Aorta (tissue), 5 donors: ENCODE measurements around the gene SNED1. TPM values are rescaled to one million over a fixed set of nuclear protein-coding genes. Genes with fewer than 3 reads are reported as not detected.

Source experiments
- ATAC-seq: fragments of 200-7000 bp; cut with Tn5 transposase; one replicate; pipeline ENCODE4 v1.9.1; 2022; ENCODE audit warnings: moderate library complexity; ENCODE audit not compliant: low FRiP score
- DNase-seq, 2 donors: peaks; one replicate each; pipeline ENCODE4 v3.0.0-alpha.2; 2020
- H3K27ac ChIP-seq, 2 donors: one replicate each; pipeline ENCODE4 v1.5.1; 2013; ENCODE audit warnings: low read length in 2 of 2, mild to moderate bottlenecking in 2 of 2, moderate library complexity in 2 of 2, control low read depth in 1 of 2, inconsistent platforms in 1 of 2, low read depth in 1 of 2
- H3K27me3 ChIP-seq, 2 donors: one replicate each; pipeline ENCODE4 v1.6.1; 2013; ENCODE audit warnings: control low read depth in 1 of 2, low read length in 1 of 2, mild to moderate bottlenecking in 1 of 2, moderate library complexity in 1 of 2; ENCODE audit not compliant: insufficient read depth in 2 of 2, control insufficient read depth in 1 of 2
- H3K36me3 ChIP-seq, 2 donors: one replicate each; pipeline ENCODE4 v1.6.1; 2013; ENCODE audit warnings: control low read depth in 1 of 2, low read length in 1 of 2, mild to moderate bottlenecking in 1 of 2; ENCODE audit not compliant: insufficient read depth in 2 of 2, control insufficient read depth in 1 of 2
- H3K4me1 ChIP-seq, 2 donors: one replicate each; pipeline ENCODE4 v1.6.1; 2013; ENCODE audit warnings: low read length in 2 of 2, control low read depth in 1 of 2, mild to moderate bottlenecking in 1 of 2, moderate library complexity in 1 of 2; ENCODE audit not compliant: insufficient read depth in 2 of 2, control insufficient read depth in 1 of 2
- H3K4me3 ChIP-seq, 2 donors: one replicate each; pipeline ENCODE4 v1.5.1; 2013; ENCODE audit warnings: low read length in 2 of 2, control low read depth in 1 of 2, mild to moderate bottlenecking in 1 of 2
- H3K9me3 ChIP-seq: one replicate; pipeline ENCODE4 v1.6.1; 2013; ENCODE audit warnings: mild to moderate bottlenecking, low read length; ENCODE audit not compliant: control insufficient read depth
- WGBS, 2 donors: extraction: QIAGEN DNeasy Blood & Tissue Kit; methylation state at CpG; one replicate each; pipeline ENCODE4 v1.1.7; 2013; 5-methylcytosine and 5-hydroxymethylcytosine counted together
- intact Hi-C, 2 donors: fragments of 100-400 bp; cut with DNase I; formaldehyde crosslinking; loops; one replicate each; pipeline versions ENCODE4 v1.14.2 to v1.15.0; 2022
- polyA plus RNA-seq, 2 donors: library from polyadenylated mRNA; stranded (reverse); fragments of 200-250 nt; gene quantifications; one replicate each; pipeline ENCODE4 v1.2.3, GENCODE V29; 2013
- total RNA-seq, 2 donors: library from RNA; stranded (reverse); fragmentation: NEBNext Ultra II Directional; extraction: Animal tissue kit (Norgen Biotek cat#: 25700); gene quantifications; one replicate each; pipeline ENCODE4 v1.2.1, GENCODE V29; 2021
- donor health status: healthy with polysubstance abuse.
- donor health status: Bipolar disorder and iron deficiency.
- donor health status: DM: no; HTN: no; CAD: no.
- donor health status: DM: no; HTN: no; CAD: no.
- donor health status: DM: yes; HTN: yes; CAD: no.

The SNED1 gene
- total and polyA plus RNA-seq, 4 donors: 5.9 to 149 (median 67.4) TPM

DNA sequence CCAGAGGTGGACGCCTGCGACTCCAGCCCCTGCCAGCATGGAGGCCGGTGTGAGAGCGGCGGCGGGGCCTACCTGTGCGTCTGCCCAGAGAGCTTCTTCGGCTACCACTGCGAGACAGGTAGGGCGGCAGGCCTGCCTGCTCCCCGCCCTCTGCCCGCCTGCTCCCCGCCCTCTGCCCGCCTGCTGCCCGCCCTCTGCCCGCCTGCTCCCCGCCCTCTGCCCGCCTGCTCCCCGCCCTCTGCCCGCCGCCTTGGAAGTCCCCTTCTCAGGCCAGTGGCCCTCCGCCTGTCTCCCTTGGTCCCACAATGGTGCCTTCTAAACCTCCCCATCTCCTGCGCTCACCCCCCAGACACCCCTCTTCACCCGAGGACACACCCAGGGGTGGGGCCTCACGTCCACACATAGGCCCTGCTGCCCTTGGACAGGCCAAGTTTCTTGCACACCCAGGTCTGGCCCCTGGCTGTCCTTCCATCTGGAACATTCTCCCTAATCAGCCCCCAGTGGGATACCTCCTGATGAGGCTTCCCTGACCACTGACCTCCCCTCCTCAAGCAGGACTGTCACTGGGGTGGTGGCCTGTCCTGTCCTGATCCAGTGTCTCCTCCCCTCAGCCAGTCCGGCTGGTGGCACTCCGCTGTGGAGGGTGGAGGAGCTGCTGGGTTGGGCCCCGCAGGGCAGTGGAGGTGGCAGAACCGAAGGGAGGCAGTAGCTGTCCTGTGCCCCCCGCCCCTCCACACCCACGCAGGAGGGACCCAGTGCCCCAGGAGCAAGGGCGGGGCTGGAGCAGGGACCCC, 65.8 kb downstream of the SNED1 start:
- Histone ChIP-seq H3K36me3 (no peaks in the 10 kb centered on the region), H3K27ac (no peak overlapping the region), H3K4me1 (no peaks in the 10 kb centered on the region), H3K9me3 (no peaks in the 10 kb centered on the region), H3K27me3 (no peaks in the 10 kb centered on the region), H3K4me3 (no peak overlapping the region)
- peak; percentile 51 to 78 for DNase-seq
- intact Hi-C loops: no loop called here
- peak; percentile 4 for ATAC-seq
- 24 to 33% methylated on average over 23 to 32 of the region's 32 CpGs for WGBS, 2 donors

DNA sequence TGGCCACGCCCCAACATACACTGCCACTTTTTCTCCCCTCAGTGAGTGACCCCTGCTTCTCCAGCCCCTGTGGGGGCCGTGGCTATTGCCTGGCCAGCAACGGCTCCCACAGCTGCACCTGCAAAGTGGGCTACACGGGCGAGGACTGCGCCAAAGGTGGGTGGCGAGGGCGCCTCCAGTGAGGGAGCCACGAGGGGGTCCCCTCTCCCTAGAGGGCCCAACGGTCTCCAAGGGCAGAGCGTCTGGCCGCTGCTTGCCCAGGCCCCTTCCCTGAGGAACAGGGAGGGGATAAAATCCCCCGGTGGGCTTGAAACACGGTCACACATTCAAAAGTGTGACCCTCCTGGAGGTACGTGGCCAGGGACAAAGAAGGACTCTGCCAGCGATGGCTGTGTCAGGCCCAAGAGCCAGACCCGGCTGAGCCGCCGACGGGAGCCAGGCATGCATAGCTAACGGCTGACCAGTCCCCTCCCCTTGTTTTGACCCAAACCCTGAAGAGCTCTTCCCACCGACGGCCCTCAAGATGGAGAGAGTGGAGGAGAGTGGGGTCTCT, 66.5 kb downstream of the SNED1 start:
- no peak overlapping the region for H3K4me3 ChIP-seq
- ATAC-seq (no peak), DNase-seq (no peak)
- intact Hi-C loops: no loop called here
- 86 to 89% methylated on average over 23 of the region's 23 CpGs for WGBS, 2 donors
- no peaks in the 10 kb centered on the region for H3K4me1 ChIP-seq
- peaks cover 0 to 2% of the 10 kb centered on the region in 2 donors for H3K36me3 ChIP-seq
- H3K27ac ChIP-seq: no peak overlapping the region
- no peaks in the 10 kb centered on the region for H3K9me3 ChIP-seq
- H3K27me3 ChIP-seq: no peaks in the 10 kb centered on the region

DNA sequence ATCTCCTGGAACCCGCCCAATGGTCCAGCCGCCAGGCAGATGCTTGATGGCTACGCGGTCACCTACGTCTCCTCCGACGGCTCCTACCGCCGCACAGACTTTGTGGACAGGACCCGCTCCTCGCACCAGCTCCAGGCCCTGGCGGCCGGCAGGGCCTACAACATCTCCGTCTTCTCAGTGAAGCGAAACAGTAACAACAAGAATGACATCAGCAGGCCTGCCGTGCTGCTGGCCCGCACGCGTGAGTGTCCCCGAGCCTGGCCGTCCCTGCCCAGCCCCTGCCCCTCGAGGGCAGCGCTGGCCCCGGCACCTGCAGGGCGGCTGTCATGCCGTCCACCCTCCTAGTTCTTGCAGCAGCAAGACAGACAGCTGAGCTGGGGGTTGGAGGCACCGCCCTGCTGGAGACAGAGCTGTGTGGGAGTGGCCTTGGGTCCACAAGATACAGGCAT, 67.0 kb downstream of the SNED1 start:
- Histone ChIP-seq H3K27me3 (no peaks in the 10 kb centered on the region), H3K27ac (no peak overlapping the region), H3K4me3 (no peak overlapping the region), H3K4me1 (no peaks in the 10 kb centered on the region), H3K36me3 (peaks cover 0 to 4% of the 10 kb centered on the region in 2 donors), H3K9me3 (no peaks in the 10 kb centered on the region)
- ATAC-seq (no peak), DNase-seq (no peak)
- WGBS, 2 donors: 82 to 88% methylated on average over 27 of the region's 27 CpGs
- intact Hi-C loops: no loop called here

DNA sequence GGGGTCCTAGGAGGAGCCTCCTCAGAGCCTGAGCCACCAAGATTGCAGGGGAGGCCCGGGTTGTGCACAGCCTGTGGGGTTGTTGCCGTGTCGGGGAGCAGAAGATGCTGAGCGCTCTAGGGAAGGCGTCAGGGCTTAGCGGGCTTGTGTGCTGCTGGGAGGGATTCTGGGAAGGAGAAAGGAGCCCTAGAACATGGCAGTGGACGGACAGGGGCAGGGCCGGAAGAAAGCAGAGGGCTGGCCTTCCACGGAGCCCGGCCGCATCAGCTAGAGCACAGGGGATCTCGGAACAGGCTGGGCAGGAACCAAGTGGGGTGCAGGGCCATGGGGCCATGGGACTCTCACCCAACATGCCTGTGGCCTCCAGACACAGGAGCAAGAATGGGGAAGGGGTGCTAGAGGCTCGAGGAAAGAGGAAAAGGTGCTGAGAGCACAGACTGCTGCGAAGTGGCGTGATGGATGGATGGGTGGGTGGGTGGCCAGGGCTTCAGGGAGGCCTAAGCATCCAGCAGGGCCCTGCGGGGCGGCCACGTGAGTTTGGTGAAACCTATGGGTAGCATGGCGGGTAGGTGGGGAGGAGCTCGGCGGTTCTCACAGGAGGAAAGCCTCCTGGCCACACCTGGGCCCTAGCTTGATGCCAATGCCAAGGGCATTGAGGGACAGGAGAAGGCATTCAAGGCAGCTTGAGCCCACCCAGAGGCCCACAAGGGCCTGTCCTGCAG, 67.9 kb downstream of the SNED1 start:
- no peaks in the 10 kb centered on the region for H3K9me3 ChIP-seq
- no peaks in the 10 kb centered on the region for H3K27me3 ChIP-seq
- H3K4me1 ChIP-seq: no peaks in the 10 kb centered on the region
- peaks cover 0 to 4% of the 10 kb centered on the region in 2 donors for H3K36me3 ChIP-seq
- WGBS, 2 donors: 92 to 94% methylated on average over 21 of the region's 21 CpGs
- H3K4me3 ChIP-seq: no peak overlapping the region
- intact Hi-C loops: no loop called here
- ATAC-seq (no peak), DNase-seq (no peak)
- no peak overlapping the region for H3K27ac ChIP-seq

DNA sequence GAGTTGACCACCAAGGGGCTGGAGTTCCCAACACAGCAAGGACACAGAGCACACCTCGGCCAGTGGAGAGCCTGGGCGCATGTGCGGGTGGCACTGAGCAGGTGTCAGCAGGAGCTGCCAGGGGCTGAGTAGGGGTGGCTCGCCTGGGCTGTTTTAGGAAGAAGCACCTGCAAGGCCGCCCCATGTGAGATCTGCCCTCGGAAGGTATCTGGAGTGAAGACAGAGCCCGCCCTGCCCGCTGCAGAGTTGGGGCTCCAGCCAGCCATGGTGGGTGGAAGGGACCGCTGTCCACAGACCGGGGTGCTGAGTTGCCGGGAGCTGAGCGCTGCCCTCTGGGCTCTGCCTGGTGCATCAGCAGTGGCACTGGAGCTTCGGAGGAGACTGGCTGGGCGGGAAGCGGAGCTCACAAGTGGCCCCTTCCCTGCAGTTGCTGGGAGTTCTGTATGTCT, 68.5 kb downstream of the SNED1 start:
- ATAC-seq: no peak
- H3K27ac ChIP-seq: no peak overlapping the region
- intact Hi-C loops: no loop called here
- no peaks in the 10 kb centered on the region for H3K4me1 ChIP-seq
- no peaks in the 10 kb centered on the region for H3K27me3 ChIP-seq
- no peaks in the 10 kb centered on the region for H3K9me3 ChIP-seq
- H3K36me3 ChIP-seq: peaks cover 0 to 4% of the 10 kb centered on the region in 2 donors
- no peak for DNase-seq
- H3K4me3 ChIP-seq: no peak overlapping the region
- WGBS, 2 donors: 78 to 80% methylated on average over 15 of the region's 15 CpGs

DNA sequence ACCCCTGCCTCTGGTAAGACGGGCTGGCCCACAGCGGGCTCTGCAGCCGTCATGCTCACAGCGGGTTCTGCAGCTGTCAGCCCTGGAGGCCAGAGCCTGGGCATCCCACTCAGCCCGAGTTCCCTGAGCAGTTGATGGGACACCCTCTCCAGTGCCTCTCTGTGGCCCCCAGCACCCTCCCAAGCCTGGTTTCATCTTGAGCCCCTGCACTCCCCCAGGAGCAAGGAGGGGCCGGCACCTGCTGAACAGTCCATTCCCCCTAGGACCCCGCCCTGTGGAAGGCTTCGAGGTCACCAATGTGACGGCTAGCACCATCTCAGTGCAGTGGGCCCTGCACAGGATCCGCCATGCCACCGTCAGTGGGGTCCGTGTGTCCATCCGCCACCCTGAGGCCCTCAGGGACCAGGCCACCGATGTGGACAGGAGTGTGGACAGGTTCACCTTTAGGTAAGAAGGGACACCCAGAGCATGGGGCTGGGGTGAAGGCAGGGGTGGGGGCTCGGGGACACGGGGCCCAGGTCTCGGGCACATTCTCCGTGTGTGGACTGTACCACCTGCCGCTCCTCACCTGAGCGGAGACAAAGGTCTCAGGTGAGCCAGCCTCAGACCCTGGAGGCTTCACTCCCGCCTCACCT, 69.2 kb downstream of the SNED1 start:
- Histone ChIP-seq H3K4me1 (no peaks in the 10 kb centered on the region), H3K36me3 (peaks cover 0 to 4% of the 10 kb centered on the region in 2 donors), H3K27me3 (no peaks in the 10 kb centered on the region), H3K27ac (no peak overlapping the region), H3K9me3 (no peaks in the 10 kb centered on the region), H3K4me3 (no peak overlapping the region)
- 93 to 95% methylated on average over 21 of the region's 21 CpGs for WGBS, 2 donors
- peak in 1 of 2 donors; percentile 76 for DNase-seq
- intact Hi-C loops: no loop called here
- no peak for ATAC-seq

DNA sequence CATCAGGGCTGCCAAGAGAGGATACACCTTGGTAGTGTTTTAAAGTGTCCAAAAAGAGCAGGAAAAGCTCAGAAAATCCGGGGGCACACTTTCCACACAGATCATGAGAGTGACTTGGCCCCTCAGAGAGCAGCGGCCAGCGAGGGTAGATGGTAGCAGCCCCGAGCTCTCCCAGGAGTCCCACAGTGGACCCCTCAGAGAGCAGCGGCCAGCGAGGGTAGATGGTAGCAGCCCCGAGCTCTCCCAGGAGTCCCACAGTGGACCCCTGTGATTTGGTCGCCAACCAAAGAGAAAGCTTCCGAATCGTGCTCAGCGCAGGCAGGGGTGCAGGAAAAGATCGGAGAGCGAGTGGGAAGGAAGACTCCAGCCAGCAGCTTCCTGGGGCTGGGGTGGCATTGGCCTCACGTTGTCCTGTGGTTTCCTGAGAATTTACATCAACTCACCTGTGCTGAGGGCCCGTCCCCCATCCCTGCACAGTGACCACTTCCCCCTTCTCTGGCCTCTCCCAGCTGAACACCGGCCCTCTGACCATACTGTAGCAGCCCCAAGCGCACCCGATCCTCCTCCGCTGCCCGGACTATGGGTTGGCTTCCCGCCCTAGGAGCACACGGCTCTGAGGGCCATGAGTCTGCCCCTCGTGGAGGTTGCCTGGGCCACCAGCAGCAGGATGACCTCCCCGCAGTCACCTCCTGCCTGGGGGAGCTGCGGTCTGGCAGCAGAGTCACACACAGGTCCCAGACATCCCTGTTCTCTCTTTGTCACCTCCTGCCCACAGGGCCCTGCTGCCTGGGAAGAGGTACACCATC, 69.9 kb downstream of the SNED1 start:
- no peak for DNase-seq

More for the DNA sequence above, 69.9 kb downstream of the SNED1 start:
- intact Hi-C loops: no loop called here
- WGBS, 2 donors: 87 to 89% methylated on average over 25 of the region's 25 CpGs
- H3K4me1 ChIP-seq: no peaks in the 10 kb centered on the region
- no peaks in the 10 kb centered on the region for H3K27me3 ChIP-seq
- H3K4me3 ChIP-seq: no peak overlapping the region
- H3K9me3 ChIP-seq: no peaks in the 10 kb centered on the region
- no peak for ATAC-seq
- H3K36me3 ChIP-seq: peaks cover 2 to 4% of the 10 kb centered on the region in 2 donors
- no peak overlapping the region for H3K27ac ChIP-seq
